Stimulated activated CD8-positive, alpha-beta memory T cell treated with anti-CD3 and anti-CD28 coated beads, Interleukin-2, amount 100 ng/mL, for 1 hour (primary cell): ENCODE measurements around the gene RSPH9.

Experiments used
- DNase-seq, 2 donors: peaks; one replicate each; pipeline ENCODE4 v3.0.0-alpha.2; 2020; ENCODE audit warnings: low read depth in 2 of 2

The RSPH9 gene

GRCh38 chr6:43668151-43669028 lies 23.6 kb downstream of the RSPH9 start:
- no peak for DNase-seq

DNA sequence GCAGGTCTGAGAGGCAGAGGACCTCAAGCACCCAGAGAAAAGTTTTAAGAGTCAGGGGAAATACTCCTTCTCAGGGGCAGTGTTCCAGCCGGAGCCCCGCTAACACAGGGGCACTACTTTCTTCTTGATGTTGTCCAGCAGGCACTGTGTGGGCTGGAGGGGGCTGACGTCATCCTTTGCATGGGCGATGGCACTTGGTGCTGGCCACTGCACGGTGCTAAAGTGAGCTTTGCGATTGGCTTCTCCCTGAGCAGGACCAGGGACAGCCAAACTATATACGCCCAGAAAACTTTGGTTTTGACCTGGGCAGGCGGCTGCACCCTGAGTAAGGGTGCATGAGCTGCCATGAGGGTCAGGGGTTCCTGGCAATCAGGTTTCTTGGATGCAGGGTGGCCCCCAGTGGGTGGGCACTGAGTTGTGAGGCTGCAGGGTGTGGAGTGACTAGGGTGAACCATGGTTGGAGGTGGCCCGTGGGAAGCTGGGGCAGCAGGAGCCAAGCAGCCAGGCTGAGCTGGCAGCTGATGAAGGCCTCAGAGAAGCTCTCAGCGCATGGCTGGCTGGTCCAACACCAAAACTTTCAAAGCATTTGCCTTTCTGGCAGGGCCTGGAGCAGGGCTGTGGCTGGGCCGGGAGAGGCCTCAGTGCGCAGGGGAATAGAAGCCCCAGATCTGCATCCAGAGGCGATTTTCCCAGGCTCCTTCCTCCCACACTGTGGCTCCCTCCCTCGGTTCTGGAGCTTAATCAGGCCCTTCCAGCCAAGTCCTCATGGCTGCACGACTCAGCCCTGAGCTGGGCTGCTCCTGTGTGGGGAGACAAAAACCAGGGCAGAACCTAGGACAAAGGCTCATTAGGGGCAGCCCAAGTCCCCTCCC lies 24.4 kb downstream of the RSPH9 start:
- DNase-seq: no peak

- DNase-seq: no peak
These were observed 25.2 kb downstream of the RSPH9 start for GRCh38 chr6:43669922-43670622.

- DNase-seq: no peak
These were observed 25.8 kb downstream of the RSPH9 start for GRCh38 chr6:43670623-43670986.

- no peak for DNase-seq
These were observed 26.4 kb downstream of the RSPH9 start for GRCh38 chr6:43671011-43671800.

DNA sequence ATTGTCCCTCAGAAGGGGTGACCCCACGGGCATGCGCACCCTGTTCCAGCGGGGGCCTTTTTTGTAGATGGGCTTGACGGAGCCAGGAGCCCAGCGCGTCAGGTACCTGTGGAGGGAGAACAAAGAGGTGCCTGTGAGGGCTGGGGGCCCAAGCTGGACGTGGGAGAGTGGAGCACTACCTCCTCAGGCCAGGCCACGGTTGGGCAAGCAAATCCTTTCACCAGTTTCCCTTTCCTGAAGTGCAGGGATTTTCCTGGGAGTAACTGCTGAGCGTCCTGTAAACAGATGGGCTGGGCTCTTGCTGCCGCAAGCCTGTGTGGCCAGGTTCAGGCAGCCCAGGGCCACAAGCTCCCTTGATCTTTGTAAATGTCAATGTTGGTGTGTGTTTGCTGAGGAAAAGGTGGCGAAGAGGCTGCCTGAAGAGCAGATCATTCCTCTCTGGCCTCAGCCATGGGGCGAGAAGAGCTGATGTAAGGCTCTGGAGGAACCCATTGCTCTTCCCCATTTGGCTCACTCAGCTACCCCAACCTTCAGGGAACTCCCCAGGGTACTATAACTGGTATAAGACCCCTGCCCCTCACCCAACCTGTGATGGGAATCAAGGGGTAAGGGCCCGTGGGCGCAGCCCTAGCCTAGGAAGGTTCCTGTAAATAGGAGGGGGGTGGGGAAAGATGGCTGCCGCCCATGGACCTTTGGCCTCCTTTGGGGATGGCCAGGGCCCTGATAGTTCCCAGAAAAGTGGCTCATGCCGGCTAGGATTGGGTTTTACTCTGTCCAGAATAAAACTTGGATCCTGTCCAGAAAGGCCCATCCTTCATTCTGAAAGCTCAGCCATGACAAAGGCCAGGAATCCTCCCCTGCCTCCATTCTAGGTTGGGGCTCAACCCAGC lies 27.2 kb downstream of the RSPH9 start:
- no peak for DNase-seq

GRCh38 chr6:43673444-43674084 lies 28.7 kb downstream of the RSPH9 start:
- DNase-seq: no peak

GRCh38 chr6:43674291-43674690 lies 29.5 kb downstream of the RSPH9 start:
- DNase-seq: no peak

- DNase-seq: no peak
These were observed 30.1 kb downstream of the RSPH9 start for GRCh38 chr6:43674921-43675320.

DNA sequence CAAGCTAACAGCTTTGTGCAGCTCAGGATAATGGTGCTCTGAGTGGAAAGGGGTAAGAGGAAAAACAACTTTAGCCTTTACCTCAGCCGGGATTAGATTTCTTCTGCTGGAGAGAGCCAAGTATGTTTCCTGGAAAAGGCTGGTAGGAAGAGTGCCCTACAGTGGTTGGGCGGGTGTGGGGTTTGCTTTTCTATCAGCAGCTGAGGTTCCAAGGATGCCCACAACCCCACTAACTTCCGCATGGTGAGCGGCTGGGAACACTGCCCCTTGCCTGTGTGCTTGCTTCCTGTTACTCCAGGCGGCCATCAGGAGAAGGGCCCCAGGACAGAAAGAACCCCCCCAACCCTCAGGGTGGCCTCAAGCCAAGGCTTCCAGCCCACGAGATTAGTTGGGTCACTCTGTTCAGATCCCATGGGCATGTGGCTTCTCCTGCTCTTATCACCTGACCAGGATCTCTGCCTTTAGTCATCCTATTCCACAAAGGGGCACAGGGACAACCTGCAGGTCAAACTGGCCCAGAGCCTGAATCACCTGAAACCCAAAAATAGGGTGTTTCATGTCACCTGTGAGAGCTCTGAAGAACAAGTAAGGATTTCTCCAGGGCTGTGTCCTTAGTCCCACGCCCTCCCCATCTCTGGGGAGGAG lies 32.2 kb downstream of the RSPH9 start:
- no peak for DNase-seq

GRCh38 chr6:43677759-43678158 lies 32.9 kb downstream of the RSPH9 start:
- no peak for DNase-seq

DNA sequence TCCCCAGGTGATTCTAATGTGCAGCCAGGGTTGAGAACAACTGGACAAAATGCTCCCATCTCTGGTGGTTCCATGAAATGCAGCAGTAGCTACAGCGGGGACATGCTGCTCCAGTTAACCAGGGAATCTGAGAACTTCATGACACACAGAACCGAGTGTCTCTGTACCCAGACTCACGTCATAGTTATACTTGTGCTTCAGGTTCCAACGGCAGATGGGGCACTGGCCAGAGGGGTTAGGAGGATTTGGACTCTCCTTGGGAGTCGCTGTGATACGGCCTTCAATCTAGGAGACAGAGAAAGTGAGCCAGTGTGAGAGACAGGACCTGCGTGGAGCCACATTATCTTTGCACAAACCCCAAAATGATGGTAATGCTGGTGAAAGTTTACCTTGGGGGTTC lies 33.5 kb downstream of the RSPH9 start:
- no peak for DNase-seq

DNA sequence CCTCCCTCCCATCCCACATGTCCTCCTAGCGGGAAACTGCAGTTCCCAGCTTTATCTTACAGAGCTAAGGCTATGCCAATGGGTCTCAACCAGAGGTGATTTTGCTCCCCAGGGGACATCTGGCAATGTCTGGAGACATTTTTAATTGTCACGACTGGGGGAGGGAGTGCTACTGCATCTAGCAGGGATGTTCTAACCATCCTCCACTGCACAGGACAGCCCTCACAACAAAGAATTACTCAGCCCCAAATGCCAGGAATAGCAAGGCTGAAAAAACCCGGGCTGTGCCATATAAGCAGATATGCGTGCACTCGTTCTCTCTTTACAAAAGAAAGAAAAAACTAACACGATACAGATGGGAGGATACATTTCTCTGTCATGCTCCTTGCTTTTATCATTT lies 34.2 kb downstream of the RSPH9 start:
- DNase-seq: no peak

DNA sequence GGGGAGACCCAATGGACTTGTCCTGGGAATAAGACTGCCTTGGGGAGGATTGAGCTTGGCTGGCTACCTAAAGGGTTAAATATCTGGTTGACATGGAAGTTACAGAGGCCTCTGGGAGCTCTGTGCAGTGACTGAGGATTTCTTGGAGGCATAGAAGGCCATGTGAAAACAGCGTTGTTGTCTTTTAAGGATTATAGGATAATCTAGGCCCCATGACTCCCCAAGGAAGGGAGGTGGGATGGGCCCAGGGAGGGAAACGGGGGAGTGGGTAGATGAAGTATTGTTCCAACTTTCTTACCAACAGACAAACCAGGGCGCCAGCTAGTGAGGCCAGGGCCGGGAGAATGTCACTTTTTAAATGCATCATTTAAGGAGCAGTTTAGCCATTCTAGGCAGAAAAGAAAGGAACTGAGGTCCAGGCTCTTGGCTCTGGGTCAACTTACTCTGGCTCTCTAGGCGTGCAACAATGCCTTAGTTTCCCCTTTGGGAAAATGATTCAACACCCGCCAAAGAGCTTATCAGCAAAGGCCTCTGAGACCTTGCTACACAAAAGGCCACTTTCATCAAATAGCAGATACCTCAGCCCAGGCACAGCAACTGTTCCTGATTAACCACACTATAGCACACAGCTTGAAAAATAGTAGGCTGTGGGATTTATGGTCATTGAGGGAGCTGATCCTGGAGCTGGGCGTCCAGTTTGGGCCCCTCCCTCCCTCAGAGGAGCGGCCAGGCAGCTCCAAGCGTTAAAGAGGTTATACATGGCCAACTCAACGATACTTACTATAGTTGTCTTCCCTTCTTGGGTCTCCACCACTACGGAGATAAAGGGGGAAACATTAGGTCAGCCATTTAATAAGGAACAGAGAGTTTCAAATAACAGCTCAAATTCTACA lies 35.7 kb downstream of the RSPH9 start:
- DNase-seq: no peak

DNA sequence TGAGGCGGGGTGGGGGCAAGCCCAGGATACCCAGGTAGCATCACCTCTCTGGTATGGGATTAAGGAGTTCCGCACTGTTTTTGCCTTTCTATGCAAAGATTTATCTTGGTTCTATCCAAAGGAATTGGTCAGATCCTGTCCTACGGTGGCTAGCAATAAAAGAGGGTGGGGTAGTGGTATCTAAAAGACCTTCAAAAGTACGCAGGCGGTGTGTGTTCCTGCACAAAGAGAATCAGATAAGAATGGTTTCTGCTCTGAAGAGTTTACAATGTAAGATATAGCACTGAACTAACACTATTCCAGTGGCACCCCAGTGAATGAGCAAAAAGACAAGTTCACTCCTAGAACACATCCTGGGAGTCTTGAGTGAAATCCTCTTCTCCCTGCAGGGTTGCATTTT lies 36.5 kb downstream of the RSPH9 start:
- no peak for DNase-seq

- DNase-seq: no peak
These were observed 38.0 kb downstream of the RSPH9 start for GRCh38 chr6:43682724-43683429.

- DNase-seq: no peak
These were observed 39.0 kb downstream of the RSPH9 start for GRCh38 chr6:43683708-43684455.
